HG02852 (cell line): Measurements from ENCODE around the gene MMP15.
"Not testable (repeated sequence)": the region's sequence is repeated elsewhere in the genome, so short reads cannot be mapped to it uniquely, and the experiment has no call there.

Experiments
- ATAC-seq: cut with Tn5 transposase; IDR thresholded peaks from one replicate; pipeline ENCODE4 v1.9.1; 2021; ENCODE audit warnings: mild to moderate bottlenecking, moderate library complexity; ENCODE audit not compliant: unreplicated experiment

MMP15 gene

DNA sequence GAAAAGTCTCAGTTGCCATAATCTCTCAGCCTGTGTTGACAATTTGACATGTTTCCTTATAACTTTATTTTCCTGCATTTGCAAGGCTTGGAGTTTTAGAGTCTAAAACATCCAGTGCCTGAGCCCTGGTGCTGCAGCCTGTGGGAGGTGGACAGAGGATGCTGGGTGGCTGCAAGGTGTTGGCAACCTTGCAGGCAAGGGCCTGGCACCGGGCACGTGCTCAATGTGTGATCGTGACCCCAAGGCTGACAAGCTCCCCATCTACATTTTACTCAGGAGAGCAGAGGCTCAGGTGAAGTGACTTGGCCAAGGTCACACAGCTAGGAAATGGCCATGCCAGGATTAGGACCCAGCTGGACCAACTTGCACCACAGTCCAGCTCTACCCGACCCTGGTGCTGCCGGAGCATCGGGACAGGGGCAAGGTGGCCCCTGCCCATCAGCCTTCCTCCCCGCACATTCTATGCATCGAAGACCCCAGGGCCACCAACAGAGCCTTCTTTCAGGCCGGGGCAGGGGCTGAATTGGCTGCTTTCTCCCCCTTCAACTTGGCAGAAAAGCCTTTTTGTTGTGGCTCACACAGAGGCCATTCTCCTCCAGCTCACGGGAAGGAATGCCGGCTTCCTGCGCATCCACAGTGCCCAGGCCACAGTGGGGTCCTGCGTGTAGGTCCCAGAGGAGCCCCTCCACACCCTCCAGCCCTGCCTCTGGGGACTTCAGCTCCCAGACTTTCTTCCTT, 23.1 kb downstream of the MMP15 start:
- no peak for ATAC-seq

- no peak for ATAC-seq
These were observed 24.0 kb downstream of the MMP15 start for GRCh38 chr16:58049232-58050185.

DNA sequence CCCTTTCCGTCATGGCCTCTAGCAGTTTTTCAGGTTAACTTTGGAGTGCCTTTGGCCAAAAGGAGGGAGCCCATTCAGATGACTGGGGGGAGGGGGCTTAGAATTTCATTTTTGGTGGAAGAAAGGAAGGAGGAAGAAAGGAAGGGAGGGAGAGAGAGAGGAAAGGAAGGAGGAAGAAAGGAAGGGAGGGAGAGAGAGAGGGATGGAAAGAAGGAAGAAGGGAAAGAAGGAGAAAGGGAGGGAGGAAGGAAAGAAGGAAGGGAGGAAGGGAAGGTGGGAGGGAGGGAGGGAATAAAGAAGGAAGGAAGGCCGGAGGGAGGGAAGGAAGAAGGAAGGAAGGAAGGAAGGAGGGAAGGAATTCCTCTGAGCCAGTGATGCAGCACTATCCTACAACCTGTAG, 25.7 kb downstream of the MMP15 start:
- ATAC-seq: no peak

DNA sequence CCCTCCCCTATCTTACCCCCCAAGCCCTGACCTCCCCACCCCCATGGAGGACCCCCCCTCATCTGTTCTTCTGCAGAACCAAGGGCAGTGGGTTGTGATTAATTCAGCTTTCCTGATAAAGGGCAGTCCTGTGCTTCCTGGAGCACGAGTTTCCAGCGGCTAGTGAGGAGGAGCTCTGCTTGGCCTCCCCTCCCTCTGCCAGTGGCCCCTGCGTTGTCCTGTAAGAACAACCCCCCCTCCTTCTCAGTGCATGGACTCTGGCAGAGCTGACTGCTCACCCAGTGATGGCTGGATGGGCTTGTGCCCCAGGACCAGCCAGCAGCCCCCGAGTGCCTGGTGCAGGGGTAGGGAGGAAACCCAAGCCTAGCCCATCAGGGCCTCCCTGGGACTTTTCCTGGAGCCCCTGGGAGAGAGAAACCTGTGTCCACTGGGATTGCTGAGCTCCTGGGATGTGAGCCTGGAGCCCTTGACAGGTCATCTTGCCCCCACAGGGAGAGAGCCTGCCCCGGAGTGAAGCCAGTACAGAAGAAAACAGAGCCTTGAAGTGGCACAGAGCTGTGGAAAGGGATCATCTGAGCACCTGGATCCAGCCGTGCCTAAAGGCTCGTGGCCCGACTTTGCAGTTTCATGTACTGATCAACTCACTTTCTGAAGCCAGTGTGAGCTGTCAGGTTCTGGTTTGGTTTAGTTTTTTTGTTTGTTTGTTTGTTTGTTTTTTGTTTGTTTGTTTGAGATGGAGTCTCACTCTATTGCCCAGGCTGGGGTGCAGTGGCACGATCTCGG, 26.5 kb downstream of the MMP15 start:
- no peak for ATAC-seq

DNA sequence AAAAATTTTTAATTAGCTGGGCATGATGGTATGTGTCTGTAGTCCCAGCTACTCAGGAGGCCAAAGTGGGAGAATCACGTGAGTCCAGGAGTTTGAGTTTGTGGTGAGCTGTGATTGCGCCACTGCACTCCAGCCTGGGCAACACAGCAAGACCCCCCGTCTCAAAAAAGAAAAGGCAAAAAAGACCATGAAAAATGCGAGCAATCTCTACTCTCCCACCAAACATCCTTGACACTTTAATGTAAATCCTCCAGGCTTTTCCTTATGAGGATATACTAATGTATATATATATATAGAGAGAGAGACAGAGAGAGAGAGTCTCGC, 28.1 kb downstream of the MMP15 start:
- no peak for ATAC-seq

DNA sequence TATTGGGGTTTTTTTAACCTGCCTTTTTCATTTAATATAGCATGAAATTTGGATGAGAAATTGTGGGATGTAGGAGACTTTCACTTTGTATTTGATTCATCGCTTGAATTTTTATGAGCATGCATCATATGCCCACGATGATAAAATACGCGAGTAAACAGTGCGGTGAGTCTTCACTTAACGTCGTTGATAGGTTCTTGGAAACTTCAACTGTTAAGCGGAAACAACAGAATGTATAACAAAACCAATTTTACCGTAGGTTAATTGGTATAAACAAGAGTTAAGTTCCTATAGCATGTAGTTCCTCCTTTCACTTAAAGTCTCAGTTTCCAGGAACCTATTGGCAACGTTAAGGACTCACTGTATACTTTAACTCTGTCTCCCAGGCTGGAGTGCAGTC, 28.7 kb downstream of the MMP15 start:
- ATAC-seq: no peak

GRCh38 chr16:58056580-58056979, 31.0 kb downstream of the MMP15 start:
- no peak for ATAC-seq

- ATAC-seq: no peak
These were observed 31.6 kb downstream of the MMP15 start for GRCh38 chr16:58057121-58057520.

GRCh38 chr16:58057784-58058183, 32.2 kb downstream of the MMP15 start:
- ATAC-seq: no peak

GRCh38 chr16:58062821-58063220, 37.3 kb downstream of the MMP15 start:
- no peak for ATAC-seq

GRCh38 chr16:58063377-58064076, 38.0 kb downstream of the MMP15 start:
- no peak for ATAC-seq

- ATAC-seq: no peak
These were observed 45.0 kb downstream of the MMP15 start for GRCh38 chr16:58070585-58070984.

DNA sequence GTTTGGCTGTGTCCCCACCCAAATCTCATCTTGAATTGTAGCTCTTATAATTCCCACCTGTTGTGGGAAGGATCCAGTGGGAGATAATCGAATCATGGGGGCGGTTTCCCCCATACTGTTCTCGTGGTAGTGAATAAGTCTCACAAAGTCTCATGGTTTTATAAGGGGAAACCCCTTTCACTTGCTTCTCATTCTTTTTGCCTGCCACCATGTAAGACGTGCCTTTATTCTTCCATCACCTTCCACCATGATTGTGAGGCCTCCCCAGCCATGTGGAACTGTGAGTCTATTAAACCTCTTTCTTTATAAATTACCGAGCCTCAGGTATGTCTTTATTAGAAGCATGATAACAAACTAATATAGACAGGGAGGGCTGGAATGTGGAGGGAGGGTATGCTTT, 46.6 kb downstream of the MMP15 start:
- not testable (repeated sequence) for ATAC-seq

DNA sequence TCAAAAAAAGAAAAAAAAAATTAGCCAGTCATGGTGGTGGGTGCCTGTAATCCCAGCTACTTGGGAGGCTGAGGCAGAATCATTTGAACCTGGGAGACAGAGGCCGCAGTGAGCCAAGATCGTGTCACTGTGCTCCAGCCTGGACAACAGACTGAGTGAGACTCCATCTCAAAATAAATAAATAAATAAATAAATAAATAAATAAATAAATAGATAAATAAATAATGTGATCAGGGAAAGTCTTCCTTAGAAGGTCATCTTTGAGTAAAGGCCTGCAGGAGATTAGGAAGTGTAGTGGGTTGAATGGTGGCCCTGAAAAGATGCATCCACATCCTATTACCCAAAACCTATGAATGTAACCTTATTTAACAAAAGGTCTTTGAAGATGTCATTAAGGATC, 47.5 kb downstream of the MMP15 start:
- ATAC-seq: not testable (repeated sequence)

DNA sequence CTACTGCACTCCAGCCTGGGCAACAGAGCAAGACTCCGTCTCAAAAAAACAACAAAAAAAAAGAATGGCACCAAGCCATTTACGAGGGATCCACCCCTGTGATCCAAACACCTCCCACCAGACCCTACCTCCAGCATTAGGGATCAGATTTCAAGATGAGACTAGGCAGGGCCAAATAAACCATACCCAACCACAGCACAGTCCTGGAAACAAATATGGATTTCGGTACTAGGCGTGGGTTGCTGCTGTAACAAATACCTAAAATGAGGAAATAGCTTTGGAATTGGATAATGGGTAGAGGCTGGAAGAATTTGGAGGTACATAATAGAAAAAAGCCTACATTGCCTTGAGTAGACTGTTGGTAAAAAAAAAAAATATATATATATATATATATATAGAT, 49.1 kb downstream of the MMP15 start:
- no peak for ATAC-seq

GRCh38 chr16:58076514-58076913, 51.0 kb downstream of the MMP15 start:
- ATAC-seq: no peak

- ATAC-seq: no peak
These were observed 52.2 kb downstream of the MMP15 start for GRCh38 chr16:58077796-58078195.

DNA sequence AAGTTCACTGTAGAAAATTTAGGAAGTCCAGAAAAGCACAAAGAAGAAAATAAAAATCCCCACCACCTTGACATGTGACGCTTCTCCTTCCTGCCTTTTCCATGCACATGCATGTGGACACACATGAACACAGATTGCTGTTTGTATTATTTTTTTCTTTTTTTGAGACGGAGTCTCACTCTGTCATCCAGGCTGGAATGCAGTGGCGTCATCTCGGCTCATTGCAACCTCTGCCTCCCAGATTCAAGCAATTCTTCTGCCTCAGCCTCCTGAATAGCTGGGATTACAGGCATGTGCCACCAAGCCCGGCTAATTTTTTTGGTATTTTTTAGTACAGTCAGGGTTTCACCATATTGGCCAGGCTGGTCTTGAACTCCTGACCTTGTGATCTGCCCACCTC, 55.1 kb downstream of the MMP15 start:
- not testable (repeated sequence) for ATAC-seq

DNA sequence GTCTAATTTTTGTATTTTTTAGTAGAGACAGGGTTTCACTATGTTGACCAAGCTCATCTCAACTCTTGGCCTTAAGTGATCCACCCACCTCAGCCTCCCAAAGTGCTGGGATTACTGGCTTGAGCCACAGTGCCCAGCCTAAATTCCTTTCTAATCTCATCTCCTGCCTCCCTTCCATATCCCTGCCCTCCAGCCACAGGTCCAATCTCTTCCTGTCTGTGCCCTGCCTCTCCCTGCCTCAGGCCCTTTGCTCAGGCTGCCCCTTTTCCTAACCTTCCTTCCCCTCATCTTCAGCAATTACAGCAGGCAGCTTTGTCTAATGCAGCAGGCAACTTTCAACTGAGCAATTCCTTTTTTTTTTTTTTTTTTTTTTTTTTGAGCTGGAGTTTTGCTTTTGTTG, 56.8 kb downstream of the MMP15 start:
- no peak for ATAC-seq

DNA sequence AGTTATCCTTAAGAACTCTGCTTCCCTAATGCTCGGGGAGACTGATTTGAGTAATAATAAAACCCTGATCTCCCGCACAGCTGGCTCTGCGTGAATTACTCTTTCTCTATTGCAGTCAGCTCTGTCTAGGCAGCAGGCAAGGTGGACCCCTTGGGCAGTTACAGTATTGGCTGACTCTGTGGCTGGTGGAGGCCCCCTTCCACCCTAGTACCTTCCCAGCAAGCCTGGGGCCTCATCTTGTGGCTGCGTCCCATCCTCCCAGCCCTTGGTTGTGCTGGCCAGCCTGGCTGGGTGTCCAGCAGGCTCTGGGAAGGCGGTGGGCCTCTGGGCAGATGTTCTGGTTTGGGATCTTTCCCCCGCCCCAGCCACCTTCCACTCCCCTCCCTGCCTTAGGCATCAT, 59.1 kb downstream of the MMP15 start:
- ATAC-seq: no peak

DNA sequence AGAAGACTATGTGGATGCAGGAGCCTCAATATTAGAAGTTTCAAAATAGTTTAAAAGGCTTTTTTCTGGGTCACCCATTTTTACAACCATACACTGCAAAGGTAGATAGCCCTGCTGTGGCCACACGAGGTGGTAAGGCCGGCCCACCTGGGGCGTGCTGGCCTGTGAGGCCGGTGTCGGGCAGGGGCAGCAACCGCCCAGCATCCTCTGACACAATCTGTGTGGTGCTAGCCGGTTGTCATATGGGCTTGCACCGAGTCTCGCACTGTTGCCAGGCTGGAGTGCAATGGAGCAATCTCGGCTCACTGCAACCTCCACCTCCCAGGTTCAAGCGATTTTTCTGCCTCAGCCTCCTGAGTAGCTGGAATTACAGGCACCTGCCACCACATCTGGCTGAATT, 59.6 kb downstream of the MMP15 start:
- ATAC-seq: no peak
